SKM-1 treated with dmso at 0.1 percent for 144 hours (cell line): ENCODE measurements around the gene SLC25A3.

Experiments used
- DNase-seq: peaks from one replicate; lab custom pipeline; 2025; ENCODE audit not compliant: unreplicated experiment; lab: John Stamatoyannopoulos, UW

Gene SLC25A3

DNA sequence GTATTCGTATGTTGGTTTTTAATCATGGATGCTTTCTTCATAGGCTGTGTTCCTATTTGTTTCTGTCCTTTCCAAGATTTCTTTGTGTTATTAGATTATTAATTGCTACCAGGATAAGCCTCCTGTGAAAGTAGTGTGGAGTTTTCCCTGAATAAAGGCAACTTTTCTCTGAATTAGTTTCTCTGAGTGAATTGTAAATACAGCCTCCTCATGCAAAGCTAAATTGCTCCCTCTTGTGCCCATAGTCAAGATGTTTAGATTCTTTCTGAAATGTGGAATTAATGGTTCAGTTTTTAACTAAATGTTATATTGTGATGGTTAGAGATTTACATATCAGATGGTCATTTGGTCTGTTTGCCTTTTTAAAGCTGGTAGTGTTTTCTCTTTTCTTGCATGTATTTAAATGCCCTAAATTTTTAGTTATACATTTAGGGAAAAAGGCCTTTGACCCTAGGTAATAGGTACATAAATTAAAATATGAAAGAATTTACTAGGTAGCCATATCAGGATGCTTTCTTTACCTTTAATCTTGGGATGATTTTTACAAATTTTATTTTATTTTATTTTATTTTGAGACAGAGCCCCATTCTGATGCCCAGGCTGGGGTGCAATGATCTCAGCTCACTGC is 60.5 kb downstream of the SLC25A3 start:
- peak; percentile 25 for DNase-seq
